HG03439 (cell line): ENCODE results near the gene APOBEC3F.

Source experiments
- ATAC-seq: cut with Tn5 transposase; IDR thresholded peaks from one replicate; pipeline ENCODE4 v1.9.1; 2021; ENCODE audit warnings: mild to moderate bottlenecking, moderate library complexity; ENCODE audit not compliant: unreplicated experiment

APOBEC3F gene

DNA sequence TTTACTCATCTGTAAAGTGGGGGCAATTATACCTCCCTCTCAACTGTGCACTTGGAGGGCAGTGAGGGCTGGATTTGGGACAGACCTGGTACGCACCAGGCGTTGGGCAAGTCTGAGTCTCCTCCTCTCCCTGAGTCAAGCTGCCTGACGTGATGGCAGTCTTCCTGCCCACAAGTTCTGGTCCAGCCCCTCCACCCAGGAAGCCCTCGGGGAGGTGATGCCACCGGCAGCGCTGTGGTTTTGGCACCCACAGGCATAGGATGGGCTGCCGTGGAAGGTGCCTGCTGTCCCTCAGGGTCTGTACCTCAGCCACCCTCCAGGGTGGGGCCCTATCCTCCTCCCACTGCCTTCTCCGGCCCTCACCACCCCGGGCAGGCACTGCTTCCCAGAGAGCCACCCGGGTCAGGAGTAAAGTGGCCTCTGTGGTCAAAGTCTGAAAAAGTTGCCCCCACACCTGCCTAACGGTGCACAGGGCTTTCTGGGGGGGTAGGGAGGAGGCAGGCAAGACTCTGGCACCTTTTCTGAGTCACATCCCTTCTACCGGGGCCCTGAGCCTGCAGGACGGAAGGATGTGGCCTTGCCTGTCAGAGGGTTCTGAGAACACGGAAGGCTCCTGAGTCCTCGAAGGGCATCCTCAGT lies 49.9 kb downstream of the APOBEC3F start:
- ATAC-seq, result no peak

DNA sequence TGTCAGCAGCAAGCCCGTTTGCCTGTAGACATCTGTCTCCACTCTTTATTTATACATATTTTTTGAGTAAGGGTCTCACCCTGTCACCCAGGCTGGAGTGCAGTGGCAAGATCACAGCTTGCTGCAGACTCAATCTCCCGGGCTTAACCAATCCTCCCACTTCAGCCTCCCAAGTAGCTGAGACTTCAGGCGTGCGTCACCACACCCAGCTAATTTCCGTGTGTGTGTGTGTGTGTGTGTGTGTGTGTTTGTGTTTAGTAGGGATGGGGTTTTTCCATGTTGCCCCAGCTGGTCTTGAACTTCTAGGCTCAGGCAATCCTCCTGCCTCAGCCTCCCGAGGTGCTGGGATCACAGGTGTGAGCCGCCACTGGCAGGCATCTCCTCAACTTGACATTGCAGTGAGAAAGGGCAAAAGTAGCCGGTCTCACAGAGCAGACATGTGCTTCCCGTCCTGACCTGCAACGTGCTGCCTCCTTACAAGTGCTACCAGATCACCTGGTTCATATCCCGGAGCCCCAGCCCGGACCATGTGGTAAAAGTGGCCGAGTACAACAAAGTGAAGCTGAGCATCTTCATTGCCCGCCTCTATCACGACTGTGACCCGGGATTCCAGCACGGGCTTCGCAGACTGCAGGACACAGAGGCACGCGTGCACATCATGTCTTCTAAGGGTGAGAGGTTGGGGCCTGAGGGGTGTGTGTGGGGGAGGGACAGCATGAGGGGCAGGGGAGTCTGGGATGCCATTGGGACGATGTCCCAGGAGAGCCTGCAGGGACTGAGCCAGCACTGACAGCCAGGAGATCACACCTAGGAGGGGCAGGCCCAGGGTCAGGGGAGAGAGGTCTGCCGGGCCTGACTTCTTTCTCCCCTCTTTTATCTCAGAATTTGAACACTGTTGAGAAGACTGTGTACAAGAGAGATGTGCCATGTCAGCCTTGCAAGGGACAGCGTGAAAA lies 50.7 kb downstream of the APOBEC3F start:
- ATAC-seq, result no peak

GRCh38 chr22:39092111-39092862 lies 51.6 kb downstream of the APOBEC3F start:
- ATAC-seq, result no peak

- ATAC-seq, result no peak
Observed at GRCh38 chr22:39094717-39095389, 54.2 kb downstream of the APOBEC3F start.

DNA sequence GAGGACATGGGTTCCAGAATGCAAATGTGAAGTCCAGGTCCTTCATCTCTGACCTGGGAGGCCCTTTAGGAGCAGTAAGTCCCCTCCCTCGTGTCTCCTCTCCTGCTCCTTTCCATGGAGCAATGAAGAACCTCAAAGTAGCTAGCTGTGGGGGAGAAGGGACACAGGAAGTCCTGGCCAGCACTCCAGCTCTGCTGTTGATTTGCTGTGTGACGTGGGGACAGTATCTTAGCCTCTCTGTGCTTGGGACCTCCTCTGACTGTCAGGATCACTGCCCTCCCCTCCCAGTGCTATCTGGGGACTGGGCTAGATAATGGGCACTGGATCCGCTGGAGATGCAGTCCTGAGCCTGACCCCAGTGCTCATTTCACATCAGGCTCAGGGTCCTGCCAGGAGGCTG lies 55.3 kb downstream of the APOBEC3F start:
- ATAC-seq, result no peak

DNA sequence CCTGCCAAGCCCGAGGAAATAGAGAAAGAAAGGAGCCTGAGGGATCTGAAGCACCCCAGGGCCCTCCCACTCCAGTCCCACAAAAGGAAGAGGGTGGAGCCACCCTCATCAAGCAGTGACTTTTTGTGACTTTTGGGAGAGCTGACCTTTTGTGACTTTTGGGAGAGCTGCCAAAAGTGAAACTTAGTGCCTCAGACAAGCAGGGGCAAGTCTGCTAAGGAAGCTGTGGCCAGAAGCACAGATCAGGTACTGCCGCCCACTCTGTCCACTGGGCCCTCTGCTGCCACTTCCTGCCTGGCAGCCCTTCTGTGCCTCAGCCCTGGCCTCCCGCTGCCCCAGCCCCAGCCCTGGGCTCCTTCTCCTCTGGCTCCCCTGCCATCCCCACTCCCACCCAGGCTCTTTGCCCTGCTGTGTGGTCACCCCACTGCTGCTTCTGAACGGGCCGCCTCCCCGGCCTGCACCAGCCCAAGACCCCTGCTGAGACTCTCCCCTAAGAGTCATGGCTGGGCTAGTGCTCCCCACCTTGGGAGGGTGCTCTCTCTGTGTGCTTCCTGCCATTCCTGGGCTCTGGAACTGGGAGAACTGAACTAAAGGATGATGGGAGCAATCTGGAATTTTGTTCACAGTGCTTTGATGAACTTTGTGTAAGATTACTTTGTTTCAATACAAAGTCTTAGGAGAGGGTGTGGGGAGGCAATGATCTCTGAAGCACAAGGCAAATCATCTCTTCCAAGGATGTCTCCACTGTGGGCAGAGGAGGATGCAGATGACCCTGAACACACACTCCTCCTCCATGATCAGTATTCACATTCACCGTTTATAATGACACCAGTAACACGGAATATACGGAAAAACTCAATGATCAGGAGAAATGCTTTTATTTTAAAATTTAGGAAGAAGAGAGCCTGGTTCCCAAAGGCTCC lies 56.7 kb downstream of the APOBEC3F start, which contains the start of gene APOBEC3H:
TSS of gene APOBEC3H (plus strand) at position 147 of the 923 bp plus-strand sequence. CDS start 3,035 bp downstream, outside the sequence.
- ATAC-seq, result no peak

DNA sequence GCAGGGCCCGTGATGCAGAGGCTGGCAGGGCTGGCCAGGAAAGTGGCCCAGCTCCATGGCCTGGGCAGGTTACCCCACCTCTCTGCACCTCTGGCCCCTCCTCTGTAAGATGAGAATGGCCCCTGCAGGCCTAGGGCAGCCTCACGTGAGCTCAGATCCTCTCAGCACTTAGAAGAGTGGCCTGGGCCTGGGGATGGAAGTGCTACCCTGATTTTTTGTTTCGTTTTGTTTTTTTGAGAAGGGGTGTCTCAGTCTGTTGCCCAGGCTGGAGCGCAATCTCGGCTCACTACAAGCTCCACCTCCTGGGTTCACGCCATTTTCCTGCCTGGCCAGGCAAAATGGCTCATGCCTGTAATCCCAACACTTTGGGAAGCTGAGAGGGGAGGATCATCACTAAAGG lies 57.4 kb downstream of the APOBEC3F start:
- no peak for ATAC-seq

GRCh38 chr22:39098576-39098975 lies 57.9 kb downstream of the APOBEC3F start:
- no peak for ATAC-seq

DNA sequence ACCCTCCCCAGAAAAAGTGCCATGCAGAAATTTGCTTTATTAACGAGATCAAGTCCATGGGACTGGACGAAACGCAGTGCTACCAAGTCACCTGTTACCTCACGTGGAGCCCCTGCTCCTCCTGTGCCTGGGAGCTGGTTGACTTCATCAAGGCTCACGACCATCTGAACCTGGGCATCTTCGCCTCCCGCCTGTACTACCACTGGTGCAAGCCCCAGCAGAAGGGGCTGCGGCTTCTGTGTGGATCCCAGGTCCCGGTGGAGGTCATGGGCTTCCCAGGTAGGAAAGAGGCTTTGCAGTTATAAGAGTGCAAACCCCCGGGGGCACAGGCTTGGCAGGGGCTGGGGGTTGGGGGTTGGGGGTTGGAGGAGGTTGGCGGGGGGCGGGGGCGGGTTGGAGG lies 60.6 kb downstream of the APOBEC3F start:
- ATAC-seq, result no peak

GRCh38 chr22:39103431-39103830 lies 62.8 kb downstream of the APOBEC3F start:
- no peak for ATAC-seq
